GM12892 (cell line): ENCODE results near the gene ARV1.

ENCODE experiments used
- POLR2A ChIP-seq: IDR thresholded peaks from 2 replicates; pipeline ENCODE4 v1.6.1; 2011; ENCODE audit warnings: low read depth, low read length, control low read depth
- POLR2AphosphoS5 ChIP-seq: IDR thresholded peaks from 2 replicates; pipeline ENCODE4 v1.6.1; 2011; ENCODE audit warnings: low read depth, low read length, control low read depth
- TAF1 ChIP-seq: IDR thresholded peaks from 2 replicates; pipeline ENCODE4 v1.6.1; 2011; ENCODE audit warnings: low read depth, mild to moderate bottlenecking, control low read depth, low read length, borderline replicate concordance

- TF ChIP-seq POLR2A, result no peak
- no peak for TF ChIP-seq TAF1
- no peak for TF ChIP-seq POLR2AphosphoS5
These were observed 16.0 kb downstream of the ARV1 start for GRCh38 chr1:230994860-230995259.
